DOHH2 (cell line): ENCODE results near the gene SLC66A2.
A peak's percentile ranks its signal among the peaks of the same experiment; 100 is the strongest.

ENCODE experiments used
- H3F3A ChIP-seq: fragments of 200-600 bp; sonication (generic), shearing (Covaris generic); 2 replicates; pipeline ENCODE4 v1.6.0; 2016; ENCODE audit warnings: antibody characterized with exemption, mild to moderate bottlenecking; ENCODE audit not compliant: control insufficient read depth, insufficient read depth
- H3K27ac ChIP-seq: fragments of 200-600 bp; sonication (generic); 2 replicates; pipeline ENCODE4 v1.5.1; 2014; ENCODE audit warnings: low read depth, mild to moderate bottlenecking, low read length, moderate library complexity
- H3K27me3 ChIP-seq: fragments of 200-600 bp; sonication (generic); 2 replicates; pipeline ENCODE4 v1.6.1; 2014; ENCODE audit warnings: mild to moderate bottlenecking, low read length, mixed read lengths; ENCODE audit not compliant: control insufficient read depth
- H3K36me3 ChIP-seq: fragments of 200-600 bp; sonication (generic); 2 replicates; pipeline ENCODE4 v1.6.1; 2014; ENCODE audit warnings: mild to moderate bottlenecking, low read length, moderate library complexity, mixed read lengths; ENCODE audit not compliant: control insufficient read depth
- H3K4me1 ChIP-seq: fragments of 200-600 bp; sonication (generic); 2 replicates; pipeline ENCODE4 v1.6.1; 2014; ENCODE audit warnings: mild to moderate bottlenecking, low read length, mixed read lengths; ENCODE audit not compliant: control insufficient read depth
- H3K4me2 ChIP-seq: fragments of 200-600 bp; sonication (generic); 2 replicates; pipeline ENCODE4 v1.6.0; 2014; ENCODE audit warnings: mild to moderate bottlenecking, low read length, moderate library complexity
- H3K4me3 ChIP-seq: fragments of 200-600 bp; sonication (generic); 2 replicates; pipeline ENCODE4 v1.5.1; 2014; ENCODE audit warnings: mild to moderate bottlenecking, low read length, mixed read lengths
- H3K79me2 ChIP-seq: fragments of 200-600 bp; sonication (generic); 2 replicates; pipeline ENCODE4 v1.6.1; 2014; ENCODE audit warnings: mild to moderate bottlenecking, low read length, mixed read lengths; ENCODE audit not compliant: control insufficient read depth
- H3K9me2 ChIP-seq: fragments of 200-600 bp; sonication (generic); replicated peaks from 2 replicates; pipeline ENCODE4 v1.6.1; 2014; ENCODE audit warnings: mild to moderate bottlenecking, low read length, mixed read lengths; ENCODE audit not compliant: control insufficient read depth
- H3K9me3 ChIP-seq: fragments of 200-600 bp; sonication (generic); 2 replicates; pipeline ENCODE4 v1.6.1; 2014; ENCODE audit warnings: antibody characterized with exemption, low read length, mixed read lengths; ENCODE audit not compliant: control insufficient read depth, insufficient read depth
- H4K20me1 ChIP-seq: fragments of 200-600 bp; sonication (generic); 2 replicates; pipeline ENCODE4 v1.6.0; 2014; ENCODE audit warnings: low read depth, mild to moderate bottlenecking, antibody characterized with exemption, low read length, moderate library complexity; ENCODE audit not compliant: control insufficient read depth, insufficient read depth
- EZH2phosphoT487 ChIP-seq: fragments of 200-600 bp; sonication (generic); IDR thresholded peaks from 2 replicates; pipeline ENCODE4 v1.6.1; 2017; ENCODE audit warnings: borderline replicate concordance, mild to moderate bottlenecking, antibody characterized with exemption, low read length, moderate library complexity, mixed read lengths
- TF ChIP-seq, protein P1 (sequence below): fragments of 200-600 bp; sonication (generic); IDR thresholded peaks from one replicate; pipeline ENCODE4 v1.5.1; 2014; ENCODE audit warnings: antibody characterized with exemption, mild to moderate bottlenecking, low read depth, low read length; ENCODE audit not compliant: poor library complexity, severe bottlenecking

The SLC66A2 gene

DNA sequence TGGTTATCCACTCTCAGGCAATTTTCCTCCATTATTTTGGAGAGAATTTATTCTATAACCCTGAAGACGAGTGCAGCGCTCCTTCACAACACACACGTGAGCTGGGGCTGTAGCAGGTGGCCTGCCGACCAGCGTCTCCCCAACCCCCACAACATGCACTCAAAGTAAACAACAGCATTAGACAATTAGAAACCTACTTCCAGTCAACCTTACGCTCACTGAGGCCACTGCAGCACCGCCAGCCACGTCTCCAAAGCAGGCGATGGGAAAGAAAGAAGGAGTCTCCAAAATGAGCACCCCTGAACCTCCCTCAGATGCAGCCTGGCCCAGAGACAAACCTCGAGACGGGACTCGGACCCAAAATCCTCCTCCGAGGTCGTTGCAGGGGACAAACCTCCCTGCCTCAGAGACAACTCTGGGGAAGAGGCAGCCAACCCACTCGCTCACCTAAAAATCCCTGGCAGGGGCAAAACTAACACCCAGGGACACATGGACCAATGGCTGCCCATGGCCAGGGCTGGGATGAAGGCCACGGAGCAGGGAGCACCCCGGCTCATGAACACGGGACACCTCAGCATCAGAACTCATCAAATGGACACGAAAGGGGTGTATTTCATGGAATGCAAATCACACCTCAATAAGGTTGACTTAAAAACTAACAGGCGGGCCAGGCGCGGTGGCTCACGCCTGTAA is 2.6 kb downstream of the SLC66A2 start:
- peak overlapping the region; percentile 76 for H3K4me3 ChIP-seq
- H3K9me2 ChIP-seq: no peaks in the 10 kb centered on the region
- peaks cover 12% of the 10 kb centered on the region for H3F3A ChIP-seq
- H3K9me3 ChIP-seq: no peaks in the 10 kb centered on the region
- H3K4me2 ChIP-seq: peak overlapping the region; percentile 79
- H3K36me3 ChIP-seq: peaks cover 30% of the 10 kb centered on the region
- TF ChIP-seq, protein P1, sequence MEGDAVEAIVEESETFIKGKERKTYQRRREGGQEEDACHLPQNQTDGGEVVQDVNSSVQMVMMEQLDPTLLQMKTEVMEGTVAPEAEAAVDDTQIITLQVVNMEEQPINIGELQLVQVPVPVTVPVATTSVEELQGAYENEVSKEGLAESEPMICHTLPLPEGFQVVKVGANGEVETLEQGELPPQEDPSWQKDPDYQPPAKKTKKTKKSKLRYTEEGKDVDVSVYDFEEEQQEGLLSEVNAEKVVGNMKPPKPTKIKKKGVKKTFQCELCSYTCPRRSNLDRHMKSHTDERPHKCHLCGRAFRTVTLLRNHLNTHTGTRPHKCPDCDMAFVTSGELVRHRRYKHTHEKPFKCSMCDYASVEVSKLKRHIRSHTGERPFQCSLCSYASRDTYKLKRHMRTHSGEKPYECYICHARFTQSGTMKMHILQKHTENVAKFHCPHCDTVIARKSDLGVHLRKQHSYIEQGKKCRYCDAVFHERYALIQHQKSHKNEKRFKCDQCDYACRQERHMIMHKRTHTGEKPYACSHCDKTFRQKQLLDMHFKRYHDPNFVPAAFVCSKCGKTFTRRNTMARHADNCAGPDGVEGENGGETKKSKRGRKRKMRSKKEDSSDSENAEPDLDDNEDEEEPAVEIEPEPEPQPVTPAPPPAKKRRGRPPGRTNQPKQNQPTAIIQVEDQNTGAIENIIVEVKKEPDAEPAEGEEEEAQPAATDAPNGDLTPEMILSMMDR: no peak
- no peak for TF ChIP-seq EZH2phosphoT487
- peaks cover 23% of the 10 kb centered on the region for H4K20me1 ChIP-seq
- peaks cover 63% of the 10 kb centered on the region for H3K4me1 ChIP-seq
- H3K79me2 ChIP-seq: peaks cover 70% of the 10 kb centered on the region
- peaks cover 6% of the 10 kb centered on the region for H3K27me3 ChIP-seq
- H3K27ac ChIP-seq: peak overlapping the region; percentile 92

DNA sequence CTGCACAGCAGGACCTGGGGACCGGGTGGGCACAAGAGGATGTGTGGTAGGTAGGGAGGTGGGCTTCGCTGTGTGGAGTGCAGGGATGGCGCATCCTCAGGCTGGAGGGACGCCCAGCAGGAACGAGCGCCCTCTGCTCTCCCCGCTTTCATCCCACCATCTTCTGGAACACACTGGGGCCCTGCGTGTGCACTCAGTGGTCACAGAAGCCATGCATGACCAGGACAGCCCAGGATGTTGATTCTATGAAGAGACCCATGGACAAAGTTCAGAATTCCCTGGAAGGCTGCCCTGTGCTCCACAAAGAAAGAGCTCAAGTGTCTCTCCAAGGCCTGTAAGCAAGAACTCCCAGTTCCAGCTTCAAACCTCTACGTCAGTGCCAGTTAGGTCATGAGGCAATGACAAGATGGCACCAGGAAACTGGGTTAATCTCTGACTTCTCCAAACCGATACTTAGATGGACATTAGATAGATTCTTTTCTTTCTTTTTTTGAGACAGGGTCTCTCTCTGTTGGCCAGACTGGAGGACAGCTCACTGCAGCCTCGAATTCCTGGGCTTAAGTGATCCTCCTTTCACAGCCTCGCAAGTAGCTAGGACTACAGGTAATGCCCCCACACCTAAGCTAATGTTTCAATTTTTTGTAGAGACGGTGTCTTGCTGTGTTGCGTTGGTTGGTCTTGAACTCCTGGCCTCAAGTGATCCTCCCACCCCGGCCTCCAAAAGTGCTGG is 3.4 kb downstream of the SLC66A2 start:
- peaks cover 12% of the 10 kb centered on the region for H3F3A ChIP-seq
- H3K4me3 ChIP-seq: no peak overlapping the region
- peaks cover 32% of the 10 kb centered on the region for H3K36me3 ChIP-seq
- no peak overlapping the region for H3K27ac ChIP-seq
- H3K4me1 ChIP-seq: peaks cover 64% of the 10 kb centered on the region
- TF ChIP-seq, protein P1: no peak
- no peak for TF ChIP-seq EZH2phosphoT487
- no peaks in the 10 kb centered on the region for H3K9me2 ChIP-seq
- peaks cover 23% of the 10 kb centered on the region for H4K20me1 ChIP-seq
- H3K79me2 ChIP-seq: peaks cover 72% of the 10 kb centered on the region
- peaks cover 6% of the 10 kb centered on the region for H3K27me3 ChIP-seq
- no peaks in the 10 kb centered on the region for H3K9me3 ChIP-seq
- no peak overlapping the region; the same call in 1 of the 2 replicates for H3K4me2 ChIP-seq

DNA sequence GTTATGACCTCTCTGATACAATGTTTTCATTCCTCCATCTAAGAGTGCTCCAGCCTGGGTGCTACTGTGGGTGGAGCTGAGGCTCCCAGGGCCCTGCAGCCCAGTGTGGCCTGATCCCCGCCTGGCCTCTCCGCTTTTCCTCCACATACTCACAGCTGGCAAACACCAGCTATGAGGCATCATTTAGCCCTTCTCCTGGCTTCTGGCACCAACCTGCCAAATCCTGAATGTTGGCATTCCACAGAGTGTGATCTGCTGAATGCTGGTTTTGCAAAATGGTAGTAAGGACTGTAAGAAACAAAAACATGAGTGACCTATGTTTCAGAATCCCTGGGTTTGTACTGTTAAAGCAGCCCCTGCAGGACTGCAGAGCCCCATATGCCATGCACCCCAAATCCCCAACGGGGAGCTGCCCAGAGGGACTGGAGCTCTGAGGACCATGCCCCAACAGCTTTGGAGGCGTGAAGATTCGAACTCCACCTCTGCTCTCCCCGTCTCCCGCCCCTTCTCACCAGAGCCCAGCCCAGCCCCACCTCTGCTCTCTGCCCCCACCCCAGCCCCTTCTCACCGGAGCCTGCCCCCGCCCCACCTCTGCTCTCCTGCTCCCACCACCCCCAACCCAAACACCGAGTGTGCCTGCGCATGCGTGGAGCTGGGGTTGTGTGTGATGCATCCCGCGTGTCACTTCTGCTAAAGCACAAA is 4.2 kb downstream of the SLC66A2 start:
- peaks cover 5% of the 10 kb centered on the region for H3K27me3 ChIP-seq
- peaks cover 77% of the 10 kb centered on the region for H3K79me2 ChIP-seq
- no peaks in the 10 kb centered on the region for H3K9me2 ChIP-seq
- no peak overlapping the region for H3K27ac ChIP-seq
- H3K4me3 ChIP-seq: no peak overlapping the region
- peaks cover 12% of the 10 kb centered on the region for H3F3A ChIP-seq
- H3K36me3 ChIP-seq: peaks cover 40% of the 10 kb centered on the region
- H3K4me2 ChIP-seq: no peak overlapping the region
- TF ChIP-seq, protein P1: no peak
- TF ChIP-seq EZH2phosphoT487: no peak
- H3K4me1 ChIP-seq: peaks cover 63% of the 10 kb centered on the region
- H3K9me3 ChIP-seq: no peaks in the 10 kb centered on the region
- peaks cover 23% of the 10 kb centered on the region for H4K20me1 ChIP-seq
